ENCODE data around the gene HEBP1. TPM values are rescaled to one million over a fixed set of nuclear protein-coding genes. Genes with fewer than 3 reads are reported as not detected.

Gene HEBP1
- total RNA-seq, 1 experiment from 2014 or later, result 20.5 TPM

GRCh38 chr12:12951504-12951903 lies 48.6 kb downstream of the HEBP1 start:
- DNase-seq (ENCODE audit: low read depth), result no peak

DNA sequence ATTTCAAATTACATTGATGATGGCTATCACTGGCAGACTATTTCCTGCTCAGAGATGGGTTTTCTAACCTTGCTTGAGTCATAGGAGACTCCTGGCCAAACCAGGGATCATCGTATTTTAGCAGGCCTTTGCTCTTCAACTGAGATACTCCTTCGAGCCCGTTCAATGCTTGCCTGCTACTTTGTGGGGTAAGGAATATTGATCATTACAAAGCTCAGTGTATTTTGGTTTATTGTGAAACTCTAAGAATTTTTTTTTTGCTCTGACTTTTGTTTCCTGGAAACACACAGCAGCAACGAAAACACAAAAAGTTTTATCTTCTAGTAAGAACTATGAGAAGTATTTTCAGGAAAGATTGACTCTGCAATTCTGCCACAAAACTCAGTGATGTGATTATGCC lies 52.2 kb downstream of the HEBP1 start:
- no peak for DNase-seq (ENCODE audit: low read depth)

- DNase-seq (ENCODE audit: low read depth), result no peak
These were observed 53.2 kb downstream of the HEBP1 start for GRCh38 chr12:12946686-12947355.

DNA sequence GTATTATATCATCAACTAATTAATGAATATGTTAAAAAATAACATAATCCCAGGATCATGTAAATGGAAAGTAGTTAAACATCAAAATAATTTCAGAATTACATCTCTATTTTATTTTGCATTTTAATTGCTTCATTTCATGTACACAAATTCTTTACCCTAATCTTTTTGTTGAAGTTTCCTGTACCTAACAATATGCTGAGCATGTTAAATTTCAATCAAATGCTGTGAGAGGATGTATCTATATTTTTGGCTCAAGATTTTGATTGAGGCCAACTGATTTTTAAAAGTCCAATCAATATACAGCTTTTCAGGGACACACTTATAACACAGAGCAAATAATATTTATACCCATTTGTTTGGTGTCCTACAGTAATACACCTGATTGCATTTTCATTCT lies 54.5 kb downstream of the HEBP1 start:
- DNase-seq (ENCODE audit: low read depth), result no peak

DNA sequence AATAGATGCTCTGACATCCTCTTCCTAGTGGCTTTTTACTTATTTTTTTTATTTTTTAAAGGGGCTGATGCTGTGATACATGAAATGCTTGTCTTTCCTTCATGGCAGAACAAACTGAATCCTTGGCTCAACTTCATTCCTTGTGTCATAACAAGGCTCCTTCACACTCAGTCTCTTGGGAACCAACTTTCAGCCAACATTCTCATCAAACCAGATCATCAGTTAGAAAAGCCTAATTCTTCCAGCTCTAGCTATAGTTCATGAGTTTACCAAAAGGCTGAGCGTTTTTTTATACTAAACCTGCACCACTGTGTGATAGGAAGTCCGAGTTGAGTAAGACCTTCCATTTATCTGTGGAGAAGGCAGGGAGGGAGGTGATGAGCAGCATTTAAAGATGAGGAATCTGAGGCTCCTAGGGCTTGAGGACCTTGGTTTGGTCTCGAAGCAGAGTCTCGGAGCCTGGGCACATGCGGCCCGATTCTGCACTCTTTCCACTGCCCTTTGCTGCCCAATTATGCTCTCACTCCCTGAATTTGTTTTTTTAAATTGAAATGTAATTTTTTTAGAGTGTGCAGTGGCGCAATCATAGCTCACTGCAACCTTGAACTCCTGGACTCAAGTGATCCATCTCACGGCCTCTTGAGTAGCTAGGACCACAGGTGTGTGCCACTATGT lies 56.3 kb downstream of the HEBP1 start:
- DNase-seq (ENCODE audit: low read depth), result no peak

GRCh38 chr12:12941450-12942350 lies 58.4 kb downstream of the HEBP1 start:
- DNase-seq (ENCODE audit: low read depth), result peak; percentile 42

DNA sequence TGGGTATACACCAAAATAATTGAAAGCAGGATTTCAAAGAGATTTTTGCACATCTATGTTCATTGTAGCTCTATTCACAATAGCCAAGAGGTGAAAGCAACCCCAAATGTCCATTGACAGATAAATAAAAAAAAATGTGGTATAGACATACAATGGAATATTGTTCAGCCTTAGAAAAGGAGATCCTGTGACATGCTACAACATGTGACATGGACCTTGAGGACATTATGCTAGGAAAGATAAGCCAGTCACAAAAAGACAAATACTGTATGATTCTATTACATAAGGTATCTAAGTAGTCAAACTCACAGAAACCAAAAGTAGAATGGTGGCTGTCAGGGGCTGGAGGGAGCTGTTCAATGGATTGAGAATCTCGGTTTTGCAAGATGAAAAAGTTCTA lies 60.2 kb downstream of the HEBP1 start:
- DNase-seq (ENCODE audit: low read depth), result no peak

DNA sequence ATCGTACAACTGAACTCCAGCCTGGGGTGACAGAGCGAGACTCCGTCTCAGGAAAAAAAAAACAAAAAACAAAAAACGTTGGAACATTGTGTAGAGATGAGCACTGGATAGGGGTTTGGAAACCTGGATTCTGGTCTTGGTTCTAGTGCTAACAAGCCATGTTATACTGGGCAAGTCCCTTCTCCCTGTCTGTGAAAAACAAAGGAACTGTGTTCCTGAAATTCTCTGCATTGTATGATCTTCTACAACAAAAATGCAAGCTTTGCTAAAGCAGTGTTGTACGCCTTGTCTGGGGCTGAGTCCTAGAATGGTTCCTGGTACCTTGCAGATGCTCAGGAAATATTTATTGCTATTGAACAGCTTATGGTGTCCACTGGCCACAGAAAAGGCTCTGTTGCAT lies 61.5 kb downstream of the HEBP1 start:
- no peak for DNase-seq (ENCODE audit: low read depth)

DNA sequence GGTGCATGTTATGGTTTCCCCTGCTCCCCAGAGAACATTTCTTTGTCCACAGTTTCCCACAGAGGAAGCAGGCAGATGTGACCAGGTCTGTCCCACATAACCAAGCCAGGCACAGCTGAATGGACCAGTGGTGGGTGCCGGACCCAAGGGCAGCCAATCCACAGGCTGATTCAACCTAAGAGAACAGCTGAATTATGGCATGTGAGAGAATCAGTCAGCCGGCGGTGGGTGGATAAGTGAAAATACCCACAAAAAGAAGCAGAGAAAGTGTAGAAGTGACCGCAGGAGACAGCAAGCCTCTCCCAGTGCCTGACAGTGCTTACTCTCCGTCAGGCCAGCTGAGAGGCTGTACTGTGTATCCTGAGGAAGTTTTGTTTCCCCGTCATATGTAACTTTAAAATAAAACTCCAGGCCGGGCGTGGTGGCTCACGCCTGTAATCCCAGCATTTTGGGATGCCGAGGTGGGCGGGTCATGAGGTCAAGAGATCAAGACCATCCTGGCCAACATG lies 63.0 kb downstream of the HEBP1 start:
- DNase-seq (ENCODE audit: low read depth), result no peak

GRCh38 chr12:12934556-12934955 lies 65.5 kb downstream of the HEBP1 start:
- DNase-seq (ENCODE audit: low read depth), result no peak

GRCh38 chr12:12933742-12934141 lies 66.3 kb downstream of the HEBP1 start:
- DNase-seq (ENCODE audit: low read depth), result no peak

- DNase-seq (ENCODE audit: low read depth), result no peak
These were observed 69.3 kb downstream of the HEBP1 start for GRCh38 chr12:12930633-12931219.

DNA sequence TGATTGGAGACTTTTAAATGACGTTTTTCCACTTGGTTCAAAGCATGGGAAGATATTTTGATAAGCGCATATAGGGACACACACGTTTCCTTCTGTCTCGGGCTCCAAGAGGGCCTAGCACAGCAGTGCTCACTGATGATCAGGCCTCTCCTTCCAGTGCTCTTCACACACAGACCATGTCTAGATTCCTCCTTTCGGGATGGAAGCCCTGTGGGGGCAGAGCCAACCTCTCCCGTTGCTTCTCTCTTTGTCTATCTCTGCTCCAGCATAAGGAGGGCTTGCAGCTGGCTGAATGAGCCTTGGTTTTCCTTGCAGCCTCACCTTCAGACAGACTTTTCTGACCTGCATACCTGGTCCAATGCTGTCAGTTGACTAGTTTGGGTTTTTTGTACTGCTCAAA lies 70.4 kb downstream of the HEBP1 start:
- DNase-seq (ENCODE audit: low read depth), result no peak

DNA sequence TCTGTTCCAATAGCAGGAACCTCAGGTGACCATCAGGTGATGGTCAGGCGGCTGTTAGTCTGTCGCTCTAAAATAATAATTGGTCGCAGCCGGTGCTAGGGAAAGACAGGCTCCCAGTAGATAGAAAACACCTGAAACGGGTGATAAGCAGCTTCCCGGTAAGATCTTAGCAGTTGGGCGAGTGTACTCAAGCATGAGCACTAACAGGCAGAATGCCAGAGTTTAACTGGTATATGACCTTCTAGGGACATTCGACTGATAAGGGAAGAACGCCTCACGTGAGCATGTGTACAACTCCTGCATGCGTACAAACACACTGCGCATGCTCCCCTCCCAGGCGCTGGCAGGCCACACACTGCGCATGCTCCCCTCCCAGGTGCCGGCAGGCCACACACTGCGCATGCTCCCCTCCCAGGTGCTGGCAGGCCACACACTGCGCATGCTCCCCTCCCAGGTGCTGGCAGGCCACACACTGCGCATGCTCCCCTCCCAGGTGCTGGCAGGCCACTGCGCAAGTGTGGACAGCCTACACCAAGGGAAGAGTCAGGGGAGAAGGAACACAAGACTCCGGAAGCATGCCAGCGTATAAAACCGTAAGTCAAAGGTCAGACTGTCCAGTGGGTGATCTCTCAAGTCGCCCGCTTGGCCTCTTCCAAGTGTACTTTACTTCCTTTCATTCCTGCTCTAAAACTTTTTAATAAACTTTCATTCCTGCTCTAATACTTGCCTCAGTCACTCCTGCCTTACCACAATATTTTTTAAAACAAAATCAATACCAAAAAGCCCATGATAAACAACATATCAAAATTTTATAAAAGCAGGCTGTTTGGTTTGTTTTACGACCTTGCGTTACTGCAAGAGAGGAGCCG lies 72.6 kb downstream of the HEBP1 start:
- DNase-seq (ENCODE audit: low read depth), result no peak

DNA sequence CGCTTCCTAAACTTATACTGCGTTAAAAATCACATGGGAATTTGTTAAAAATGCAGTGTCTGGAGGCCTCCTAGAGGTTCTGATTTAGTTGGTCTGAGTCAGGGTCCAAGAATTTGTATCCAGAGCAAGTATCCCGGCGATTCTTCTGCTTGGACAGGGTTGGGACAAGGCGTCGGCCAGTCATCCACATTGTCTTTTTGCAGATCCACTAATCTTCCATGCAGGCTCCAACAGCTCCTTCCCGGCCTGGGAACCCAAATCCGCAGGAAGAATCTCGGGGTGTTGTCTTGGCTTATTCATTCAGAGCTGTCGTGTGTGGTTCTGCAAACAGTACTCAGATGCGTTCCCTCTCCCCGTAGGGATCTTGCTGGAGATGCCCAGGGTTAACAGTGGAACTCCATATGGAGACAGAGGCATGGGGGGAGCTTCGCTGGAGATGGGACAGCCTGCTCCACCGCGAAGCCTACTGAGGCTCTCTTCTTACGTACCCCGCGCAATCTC lies 73.4 kb downstream of the HEBP1 start:
- DNase-seq (ENCODE audit: low read depth), result no peak

DNA sequence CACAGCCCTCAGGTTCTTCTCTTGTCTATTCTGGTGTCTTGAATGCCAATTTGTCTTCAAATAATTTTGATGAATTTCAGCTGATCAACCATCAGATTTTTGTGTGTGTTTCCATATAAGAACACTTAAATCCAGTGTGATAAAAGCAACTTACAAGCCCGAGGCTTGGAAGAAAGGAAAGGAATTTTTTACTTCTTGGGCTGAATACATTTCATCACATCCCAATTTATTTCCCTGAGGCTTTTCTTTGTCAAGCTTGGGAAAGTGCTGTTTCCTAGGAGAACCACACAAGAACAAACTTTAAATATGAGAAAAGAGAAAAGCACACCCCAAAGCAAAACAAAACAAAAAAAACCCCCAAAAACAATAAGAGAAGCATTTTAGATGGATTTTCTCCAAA lies 74.7 kb downstream of the HEBP1 start:
- DNase-seq (ENCODE audit: low read depth), result peak; percentile 40

Other genes starting within 250 kb of the HEBP1 start
- gene APOLD1, start 214.6 kb downstream of the HEBP1 start, total RNA-seq (2014; rRNA removed; shearing (Covaris generic)), result 16.9 and 18.9 TPM in 2 replicates
- 125 and 149 TPM in 2 replicates for gene DDX47, start 186.9 kb downstream of the HEBP1 start, total RNA-seq (2014; rRNA removed; shearing (Covaris generic))
- gene GPRC5A, start 108.7 kb downstream of the HEBP1 start, total RNA-seq (2014; rRNA removed; shearing (Covaris generic)), result 70.0 and 89.7 TPM in 2 replicates
- not detected in 2 replicates for gene GPRC5D, start 48.1 kb downstream of the HEBP1 start, total RNA-seq (2014; rRNA removed; shearing (Covaris generic))
- 5.1 TPM in 2 replicates for gene FAM234B, start 44.1 kb upstream of the HEBP1 start, total RNA-seq (2014; rRNA removed; shearing (Covaris generic))
- not detected in 2 replicates for gene GSG1, start 103.4 kb upstream of the HEBP1 start, total RNA-seq (2014; rRNA removed; shearing (Covaris generic))
- gene EMP1, start 196.5 kb upstream of the HEBP1 start, total RNA-seq (2014; rRNA removed; shearing (Covaris generic)), result 28.9 and 107 TPM in 2 replicates

Measured in M059J (cell line).